Activated CD4-positive, alpha-beta T cell treated with anti-CD3 and anti-CD28 coated beads, Interleukin-2, Interleukin-6, amounts not matched to agents 100 ng/mL and 50 ng/mL, durations not matched to agents 16 hours and 8 hours (primary cell): ENCODE results near the gene NT5DC3.

Experiments
- DNase-seq: peaks from one replicate; pipeline ENCODE4 v3.0.0-alpha.2; 2020

NT5DC3 gene

DNA sequence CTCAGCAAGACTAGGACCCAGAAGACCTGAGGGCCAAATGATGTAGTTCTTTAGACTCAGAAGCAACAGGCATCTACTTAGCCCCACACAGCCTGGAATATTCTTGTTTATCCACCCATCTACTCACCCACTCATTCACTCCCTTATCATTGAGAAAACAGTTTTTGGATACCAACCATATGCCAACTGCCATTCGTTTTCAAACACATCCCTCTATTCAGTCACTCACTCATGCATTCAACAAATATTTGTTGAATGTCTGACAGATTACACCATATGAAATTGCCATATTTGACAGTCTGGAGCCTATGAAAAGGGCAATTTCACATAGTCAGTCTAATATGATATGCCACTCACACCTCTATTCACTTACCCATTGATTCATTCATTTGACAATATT is 103.2 kb downstream of the NT5DC3 start:
- no peak for DNase-seq

DNA sequence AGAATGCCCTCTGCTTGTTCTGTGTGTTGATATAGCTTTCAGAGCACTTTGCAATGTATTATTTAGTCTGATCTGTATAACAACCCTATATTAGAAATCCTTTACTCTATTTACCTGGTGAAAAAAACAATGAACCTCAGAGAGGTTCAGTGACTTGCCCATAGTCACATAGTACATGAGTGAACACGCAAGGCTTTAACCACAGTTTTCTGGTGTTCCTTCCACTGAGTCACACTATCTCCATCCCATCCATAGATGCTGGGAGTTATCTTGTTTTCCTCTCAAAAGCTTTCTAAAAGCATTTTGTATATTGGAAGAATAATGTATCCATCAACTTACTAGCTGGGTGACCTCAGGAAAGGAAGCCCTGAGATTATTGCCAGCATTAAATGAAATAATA is 104.5 kb downstream of the NT5DC3 start:
- DNase-seq: no peak

DNA sequence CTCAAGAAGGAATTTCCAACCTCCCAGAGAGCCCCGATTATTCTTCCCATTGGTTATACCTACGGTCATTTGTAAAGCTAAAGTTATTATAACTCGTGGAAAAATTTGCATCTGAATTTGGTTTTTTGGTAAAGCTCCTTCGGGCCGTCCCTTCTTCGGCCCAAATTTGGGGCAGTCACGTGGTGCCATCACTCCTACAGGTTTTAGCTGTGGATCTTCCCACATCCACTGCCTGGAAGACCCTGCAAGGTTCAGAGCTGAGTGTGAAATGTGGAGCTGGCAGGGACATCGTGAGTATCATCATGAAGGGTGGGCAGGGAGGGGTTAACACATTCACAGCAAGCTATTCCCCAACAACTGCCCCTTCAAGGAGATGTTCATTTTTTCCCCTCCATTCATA is 105.7 kb downstream of the NT5DC3 start:
- DNase-seq: no peak

DNA sequence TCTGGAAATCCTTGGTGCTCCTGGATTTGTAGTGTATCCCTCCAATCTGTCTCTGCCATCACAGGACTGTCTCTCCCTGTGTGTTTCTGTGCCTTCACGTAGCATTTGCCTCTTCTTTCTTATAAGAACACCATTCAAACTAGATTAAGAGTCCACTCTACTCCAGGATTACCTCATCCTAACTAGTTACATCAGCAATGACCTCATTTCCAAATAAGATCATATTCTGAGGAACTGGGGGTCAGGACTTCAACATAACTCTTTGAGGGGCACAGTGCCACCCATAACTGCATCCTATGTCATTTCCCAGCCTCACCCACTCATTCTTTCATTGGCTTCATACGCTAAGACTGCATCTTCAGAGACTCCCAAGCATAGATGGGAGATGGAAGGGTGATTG is 106.2 kb downstream of the NT5DC3 start:
- DNase-seq: no peak

DNA sequence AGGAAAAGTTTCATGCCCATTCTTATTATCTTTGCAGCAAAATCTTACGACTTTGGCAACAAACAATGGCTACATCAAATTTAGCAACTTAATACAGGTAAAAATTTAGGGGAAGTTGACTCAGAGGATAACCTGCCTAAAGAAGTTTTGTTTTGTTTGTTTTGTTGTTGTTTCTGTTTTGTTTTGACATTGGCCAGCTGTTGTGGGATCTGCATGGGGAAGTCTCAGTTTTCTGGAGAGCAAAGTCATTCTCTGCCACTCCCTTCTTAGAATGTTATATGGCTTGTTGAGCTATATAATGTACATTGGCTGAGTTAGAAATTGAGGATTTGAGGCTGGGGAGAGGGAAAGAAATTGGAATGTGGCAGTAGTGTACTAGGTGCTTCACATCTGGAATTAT is 109.5 kb downstream of the NT5DC3 start:
- DNase-seq: no peak

DNA sequence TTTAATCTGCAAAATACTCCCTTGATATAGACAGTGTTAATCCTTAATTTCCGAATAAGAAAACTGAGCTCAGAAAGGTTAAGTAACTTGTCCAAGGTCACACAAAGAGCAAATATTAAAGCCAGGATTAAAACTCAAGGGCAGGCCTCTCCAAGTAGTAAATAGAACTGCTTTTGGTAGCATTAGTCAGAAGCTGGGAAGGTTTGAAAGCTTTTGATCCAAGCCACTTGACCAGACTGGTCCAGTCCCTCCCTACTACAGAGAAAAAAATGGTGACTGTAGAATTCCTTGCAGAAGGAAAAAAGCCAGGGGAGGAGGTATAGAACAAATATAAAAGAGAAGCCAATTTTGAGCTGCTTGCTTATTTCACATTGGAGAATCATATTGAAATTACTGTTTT is 111.5 kb downstream of the NT5DC3 start:
- no peak for DNase-seq

DNA sequence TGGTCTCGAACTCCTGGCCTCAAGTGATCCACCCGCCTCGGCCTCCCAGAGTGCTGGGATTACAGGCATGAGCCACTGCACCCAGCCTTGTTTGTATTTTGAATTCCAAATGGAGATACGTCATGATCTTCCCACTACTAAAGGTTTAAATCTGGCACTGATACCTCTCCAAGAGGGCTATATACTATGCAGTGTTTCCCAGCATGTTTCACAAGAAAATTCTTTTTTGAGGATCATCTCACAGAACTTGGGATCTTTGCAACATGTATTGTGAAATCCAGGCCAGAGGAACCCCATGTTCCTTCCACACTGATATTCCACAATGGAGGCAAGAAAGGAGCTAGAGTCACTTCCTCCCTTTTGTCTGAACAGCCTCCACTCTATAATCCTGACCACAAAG is 112.7 kb downstream of the NT5DC3 start:
- no peak for DNase-seq

DNA sequence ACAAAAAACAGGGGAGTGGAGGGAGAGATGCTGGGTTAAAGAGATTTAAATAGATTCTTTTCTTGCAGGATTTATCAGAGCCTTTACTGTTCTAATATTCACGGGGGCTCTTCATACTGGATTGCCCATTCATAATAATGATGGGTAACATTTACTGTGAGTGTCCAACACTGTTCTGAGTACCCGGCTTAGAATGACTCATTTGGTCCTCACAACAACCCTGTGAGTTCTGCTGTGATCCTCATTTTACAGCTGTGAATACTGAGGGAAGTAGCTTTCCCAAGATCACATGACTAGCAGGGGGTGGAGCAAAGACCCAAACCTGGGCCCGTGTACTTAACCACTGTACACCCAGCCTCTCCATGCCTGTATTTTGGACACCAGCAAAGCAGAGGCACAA is 113.4 kb downstream of the NT5DC3 start:
- no peak for DNase-seq

DNA sequence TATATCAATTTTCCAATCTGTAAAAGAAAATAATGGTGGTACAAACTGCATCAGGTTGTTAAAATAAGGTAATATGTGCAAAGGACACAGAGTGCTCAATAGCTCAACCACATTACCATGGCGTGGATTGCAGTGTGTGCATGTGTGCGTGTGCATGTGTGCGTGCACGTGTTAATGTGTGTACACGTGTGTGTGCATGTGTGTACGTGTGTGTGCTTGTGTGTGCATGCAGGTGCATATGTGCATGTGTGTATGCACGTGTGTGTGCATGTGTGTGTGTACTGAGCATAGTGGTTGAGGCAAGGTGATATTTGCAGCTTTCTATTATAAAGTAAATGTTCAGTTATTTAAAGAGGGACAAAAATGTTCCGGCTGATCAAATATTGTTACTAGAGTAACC is 115.6 kb downstream of the NT5DC3 start:
- no peak for DNase-seq
